Fibroblast of the aortic adventitia (primary cell): ENCODE data around the gene RBM5. TPM values are rescaled to one million over a fixed set of nuclear protein-coding genes. Genes with fewer than 3 reads are reported as not detected.
"Not testable (repeated sequence)": the region's sequence is repeated elsewhere in the genome, so short reads cannot be mapped to it uniquely, and the experiment has no call there.

Source experiments
- DNase-seq: peaks from one replicate; pipeline ENCODE4 v3.0.0-alpha.2; 2010; ENCODE audit warnings: low read depth
- H3K4me3 ChIP-seq: 2 replicates; pipeline ENCODE4 v1.5.1; 2011; ENCODE audit warnings: low read depth, mild to moderate bottlenecking, control low read depth, low read length, moderate library complexity
- total RNA-seq: library from RNA; depleted of rRNA; stranded (reverse); fragments of >200 nt; gene quantifications from 2 replicates; pipeline ENCODE4 v1.2.3, GENCODE V29; 2012; ENCODE audit warnings: low replicate concordance
- TF ChIP-seq, protein P1 (sequence below): IDR thresholded peaks from 2 replicates; pipeline ENCODE4 v1.5.1; 2011; ENCODE audit warnings: mild to moderate bottlenecking, low read length, control low read depth, inconsistent platforms; ENCODE audit not compliant: insufficient read depth

RBM5 gene
- total RNA-seq, 1 donor, result 142 TPM

DNA sequence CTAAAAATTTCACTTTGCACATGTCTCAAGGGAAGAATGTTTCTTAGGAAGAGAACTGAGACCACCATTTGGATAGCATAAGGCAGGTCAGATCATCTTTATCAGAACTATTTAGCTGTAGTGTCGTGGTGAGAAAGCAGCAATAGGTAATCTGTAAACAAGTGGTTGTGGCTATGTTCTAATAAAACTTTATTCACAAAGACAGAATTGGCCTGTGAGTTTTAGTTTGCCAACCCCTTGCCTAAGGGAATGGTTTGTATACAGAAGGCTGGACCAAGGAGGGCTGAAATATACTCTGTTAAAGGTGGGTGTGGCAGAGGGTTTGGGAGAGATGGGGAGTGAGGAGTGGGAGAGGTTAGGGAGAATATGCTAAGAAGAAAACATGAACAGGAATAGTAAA is 10.6 kb upstream of the RBM5 start:
- no peak for DNase-seq
- TF ChIP-seq, protein P1, sequence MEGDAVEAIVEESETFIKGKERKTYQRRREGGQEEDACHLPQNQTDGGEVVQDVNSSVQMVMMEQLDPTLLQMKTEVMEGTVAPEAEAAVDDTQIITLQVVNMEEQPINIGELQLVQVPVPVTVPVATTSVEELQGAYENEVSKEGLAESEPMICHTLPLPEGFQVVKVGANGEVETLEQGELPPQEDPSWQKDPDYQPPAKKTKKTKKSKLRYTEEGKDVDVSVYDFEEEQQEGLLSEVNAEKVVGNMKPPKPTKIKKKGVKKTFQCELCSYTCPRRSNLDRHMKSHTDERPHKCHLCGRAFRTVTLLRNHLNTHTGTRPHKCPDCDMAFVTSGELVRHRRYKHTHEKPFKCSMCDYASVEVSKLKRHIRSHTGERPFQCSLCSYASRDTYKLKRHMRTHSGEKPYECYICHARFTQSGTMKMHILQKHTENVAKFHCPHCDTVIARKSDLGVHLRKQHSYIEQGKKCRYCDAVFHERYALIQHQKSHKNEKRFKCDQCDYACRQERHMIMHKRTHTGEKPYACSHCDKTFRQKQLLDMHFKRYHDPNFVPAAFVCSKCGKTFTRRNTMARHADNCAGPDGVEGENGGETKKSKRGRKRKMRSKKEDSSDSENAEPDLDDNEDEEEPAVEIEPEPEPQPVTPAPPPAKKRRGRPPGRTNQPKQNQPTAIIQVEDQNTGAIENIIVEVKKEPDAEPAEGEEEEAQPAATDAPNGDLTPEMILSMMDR, result no peak
- no peak overlapping the region for H3K4me3 ChIP-seq

DNA sequence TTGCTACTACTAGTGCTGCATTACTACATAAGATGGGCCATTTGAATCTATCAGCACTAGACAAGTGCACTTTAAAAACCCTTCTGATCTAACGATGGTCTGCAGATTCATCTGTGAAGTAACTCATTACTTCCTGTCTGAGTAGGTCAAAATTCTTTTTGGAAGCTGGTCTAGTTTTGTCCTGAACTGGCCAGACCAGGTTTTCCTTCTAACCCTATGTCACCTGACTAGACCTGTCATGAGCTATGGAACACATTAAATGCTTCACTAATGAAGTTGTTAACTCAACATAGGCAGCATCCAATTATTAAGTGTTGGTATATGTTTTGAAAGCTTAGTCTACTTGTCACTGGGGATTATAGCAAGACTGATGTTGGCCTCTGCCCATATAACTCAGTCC is 10.1 kb upstream of the RBM5 start:
- no peak overlapping the region for H3K4me3 ChIP-seq
- no peak for DNase-seq
- TF ChIP-seq, protein P1, result no peak

DNA sequence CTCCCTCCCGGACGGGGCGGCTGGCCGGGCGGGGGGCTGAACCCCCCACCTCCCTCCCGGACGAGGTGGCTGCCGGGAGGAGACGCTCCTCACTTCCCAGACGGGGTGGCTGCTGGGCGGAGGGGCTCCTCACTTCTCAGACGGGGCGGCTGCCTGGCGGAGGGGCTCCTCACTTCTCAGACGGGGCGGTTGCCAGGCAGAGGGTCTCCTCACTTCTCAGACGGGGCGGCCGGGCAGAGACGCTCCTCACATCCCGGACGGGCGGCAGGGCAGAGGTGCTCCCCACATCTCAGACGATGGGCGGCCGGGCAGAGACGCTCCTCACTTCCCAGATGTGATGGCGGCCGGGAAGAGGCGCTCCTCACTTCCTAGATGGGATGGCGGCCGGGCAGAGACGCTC is 3.8 kb upstream of the RBM5 start:
- H3K4me3 ChIP-seq, DNase-seq: not testable (repeated sequence)

GRCh38 chr3:50089609-50089945 is 858 bp downstream of the RBM5 start:
- DNase-seq, result peak; percentile 27
- TF ChIP-seq, protein P1, result no peak
- H3K4me3 ChIP-seq, result peak overlapping the region; percentile 99

DNA sequence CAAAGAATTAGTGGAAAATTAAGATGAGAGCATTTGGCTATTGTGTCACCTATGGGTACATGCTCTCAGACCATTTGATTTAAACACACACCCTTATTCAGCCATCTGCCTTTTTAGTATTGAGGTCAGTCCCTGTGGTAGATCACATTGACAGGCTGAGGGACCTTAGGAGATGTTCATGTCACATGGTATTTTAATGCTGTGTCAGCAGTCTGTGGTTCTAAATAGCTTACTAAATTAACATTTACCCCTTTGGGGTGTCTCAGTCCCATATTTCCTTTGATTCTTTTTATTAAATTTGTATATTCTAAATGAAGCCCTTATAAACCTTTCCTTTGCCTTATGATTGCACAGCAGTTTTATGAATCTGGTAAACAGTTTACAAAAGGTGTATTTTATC is 2.3 kb downstream of the RBM5 start:
- peak overlapping the region; percentile 99 for H3K4me3 ChIP-seq
- no peak for DNase-seq
- TF ChIP-seq, protein P1, result no peak

- no peak overlapping the region for H3K4me3 ChIP-seq
- TF ChIP-seq, protein P1, result no peak
- peak; percentile 17 for DNase-seq
Measured at GRCh38 chr3:50095352-50095998, 6.8 kb downstream of the RBM5 start.

DNA sequence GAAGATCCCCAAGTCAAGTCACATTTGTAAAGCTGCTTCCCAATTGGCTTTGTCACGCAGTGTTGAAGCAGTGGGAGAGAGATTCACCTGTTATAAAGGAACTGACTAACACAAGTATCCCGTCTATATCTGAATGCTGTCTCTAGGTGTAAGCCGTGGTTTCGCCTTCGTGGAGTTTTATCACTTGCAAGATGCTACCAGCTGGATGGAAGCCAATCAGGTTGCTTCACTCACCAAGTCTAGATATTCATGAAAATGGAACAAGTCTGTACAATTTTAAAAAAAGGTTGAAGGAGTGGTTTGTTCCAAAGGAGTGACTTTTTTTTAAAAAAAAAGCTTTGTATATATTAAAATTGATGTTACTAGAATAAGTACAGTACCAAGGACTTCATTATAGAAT is 11.7 kb downstream of the RBM5 start:
- DNase-seq, result no peak
- TF ChIP-seq, protein P1, result no peak
- H3K4me3 ChIP-seq, result no peak overlapping the region
